ENCODE measurements around the gene USP6NL. TPM values are rescaled to one million over a fixed set of nuclear protein-coding genes. Genes with fewer than 3 reads are reported as not detected.

Gene USP6NL
- total and polyA plus RNA-seq, 2 of the 8 experiments (the other 6 are each of a cell fraction or from before 2014, with no cell fraction given): 10.9 to 28.8 TPM

GRCh38 chr10:11406746-11407145 lies 204.7 kb downstream of the USP6NL start (continued):
- TF ChIP-seq BACH1 (IDR thresholded peaks at IDR 0.05; ENCODE audit: low read length) (no peak), RFX5 (IDR thresholded peaks at IDR 0.05; ENCODE audit: borderline replicate concordance, low read depth, low read length) (no peak), BCL11A (IDR thresholded peaks at IDR 0.05; ENCODE audit: low read depth in 2 of 2, low read length in 2 of 2) (no peak), JUND (IDR thresholded peaks at IDR 0.05; ENCODE audit: low read length) (no peak), SUZ12 (IDR thresholded peaks at IDR 0.05; ENCODE audit: low read length) (no peak), BRCA1 (IDR thresholded peaks at IDR 0.05; ENCODE audit: low read depth, low read length) (no peak), SRF (IDR thresholded peaks at IDR 0.05; ENCODE audit: low read depth, low read length) (no peak), TAF7 (optimal IDR thresholded peaks at IDR 0.05; ENCODE audit: borderline replicate concordance, low read depth, low read length) (no peak), NANOG (IDR thresholded peaks at IDR 0.05; ENCODE audit: insufficient read depth, low read depth, low read length, poor library complexity, severe bottlenecking) (no peak)
